SW480 (cell line): Measurements from ENCODE around the gene ZNF469.

ENCODE experiments used
- DNase-seq: peaks from one replicate; pipeline ENCODE4 v3.0.0-alpha.2; 2016; ENCODE audit warnings: low spot score

The ZNF469 gene

GRCh38 chr16:88360999-88361398 lies 21.8 kb upstream of the ZNF469 start:
- DNase-seq: no peak

GRCh38 chr16:88361775-88362174 lies 21.0 kb upstream of the ZNF469 start:
- DNase-seq: no peak

- no peak for DNase-seq
Observed at GRCh38 chr16:88363239-88363891, 19.4 kb upstream of the ZNF469 start.

DNA sequence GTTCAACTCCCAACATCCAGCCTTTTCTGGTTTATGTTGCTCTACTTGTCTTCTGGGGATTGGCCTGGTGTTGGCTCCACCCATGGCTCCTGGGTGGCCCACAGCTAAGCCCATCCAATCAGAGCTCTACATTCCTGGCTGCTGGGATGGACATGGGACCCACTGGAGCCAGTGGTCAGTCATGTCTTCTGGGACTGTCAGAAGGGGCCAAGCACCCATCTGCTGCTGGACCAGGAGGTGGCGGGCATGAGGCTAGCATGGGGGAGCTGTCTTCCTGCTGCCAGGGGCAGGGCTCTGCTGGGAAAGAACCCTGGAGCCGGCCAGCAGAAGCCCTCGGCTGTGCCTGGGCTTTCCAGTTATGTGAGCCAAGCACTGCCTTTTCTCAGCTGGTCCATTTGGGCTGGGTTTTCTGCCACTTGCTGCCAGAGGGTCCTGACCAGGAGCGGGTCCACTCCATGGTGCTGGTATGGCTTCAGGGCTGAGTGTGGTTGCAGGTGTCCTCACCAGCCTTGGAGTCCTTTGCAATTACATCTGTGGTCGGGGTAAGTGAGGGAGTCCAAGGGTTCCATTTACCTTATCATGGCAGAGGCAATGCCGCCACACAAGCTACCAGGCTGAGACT lies 17.4 kb upstream of the ZNF469 start:
- DNase-seq: no peak

DNA sequence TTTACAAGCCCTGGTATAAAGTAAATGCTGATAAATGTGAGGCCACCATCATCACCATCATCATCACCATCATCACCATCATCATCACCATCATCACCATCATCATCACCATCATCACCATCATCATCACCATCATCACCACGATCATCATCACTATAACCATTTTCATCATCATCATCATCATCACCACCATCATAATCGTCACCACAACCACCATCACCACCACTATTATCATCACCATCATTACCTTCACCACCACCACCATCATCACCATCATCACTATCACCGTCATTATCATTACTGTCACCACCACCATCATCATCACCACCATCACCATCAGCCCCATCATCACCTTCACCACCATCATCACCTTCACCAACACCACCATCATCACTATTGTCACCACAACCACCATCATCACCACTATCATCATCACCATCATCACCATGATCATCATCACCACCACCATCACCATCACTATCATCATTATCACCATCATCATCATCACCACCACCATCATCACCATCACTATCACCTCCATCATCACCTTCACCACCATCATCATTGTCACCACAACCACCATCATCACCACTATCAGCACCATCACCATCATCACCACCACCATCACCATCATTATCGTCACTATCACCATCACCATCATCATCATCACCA lies 16.6 kb upstream of the ZNF469 start:
- no peak for DNase-seq

GRCh38 chr16:88366704-88367047 lies 16.1 kb upstream of the ZNF469 start:
- DNase-seq: no peak

DNA sequence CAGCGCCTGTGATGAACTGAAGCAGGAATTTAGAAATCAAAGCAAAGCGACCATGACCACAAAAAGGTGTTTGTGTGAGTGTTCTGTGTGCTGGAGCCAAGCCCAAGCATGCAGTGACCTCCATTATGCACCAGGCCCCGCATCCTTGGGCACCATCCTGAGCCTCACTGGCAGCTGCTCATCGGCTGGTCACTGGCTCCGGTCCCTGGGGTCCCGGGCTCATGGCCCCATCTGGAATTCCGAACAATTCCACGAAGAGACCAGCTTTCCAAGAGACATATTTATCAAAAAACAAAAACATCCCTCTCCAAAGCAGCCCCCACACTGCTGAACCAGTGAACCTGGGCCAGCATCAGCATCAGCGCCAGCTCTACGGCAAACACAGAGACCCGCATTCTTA lies 15.2 kb upstream of the ZNF469 start:
- no peak for DNase-seq

- DNase-seq: no peak
Observed at GRCh38 chr16:88368036-88368435, 14.7 kb upstream of the ZNF469 start.

GRCh38 chr16:88368994-88369393 lies 13.8 kb upstream of the ZNF469 start:
- DNase-seq: no peak

DNA sequence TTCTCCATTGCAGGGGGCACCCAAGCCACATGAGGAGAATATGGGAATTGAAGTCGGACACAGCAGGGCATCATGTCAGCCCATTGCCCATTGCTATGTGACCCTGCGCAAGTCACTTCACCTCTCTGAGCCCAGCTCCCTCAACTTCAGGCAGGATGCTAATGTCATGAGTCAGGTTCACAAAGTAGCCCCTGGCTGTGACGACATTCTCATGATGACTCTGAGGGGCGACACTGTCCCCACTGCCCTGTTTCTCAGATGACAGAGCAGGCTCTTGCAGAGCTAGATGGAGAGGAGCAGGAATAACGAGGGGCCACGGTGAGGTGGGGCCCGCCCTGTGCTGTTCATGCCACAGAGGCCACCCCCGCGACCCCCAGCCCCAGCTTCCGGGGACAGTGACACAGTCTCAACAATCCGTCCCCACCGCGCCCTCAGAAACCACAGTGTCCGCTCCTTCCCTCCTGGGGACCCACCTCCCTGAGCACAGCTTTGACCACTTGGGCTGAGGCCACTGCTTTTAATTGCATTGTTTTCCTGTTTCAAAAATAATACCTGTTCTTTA lies 13.2 kb upstream of the ZNF469 start:
- no peak for DNase-seq

GRCh38 chr16:88370365-88370764 lies 12.4 kb upstream of the ZNF469 start:
- DNase-seq: no peak

- DNase-seq: no peak
Observed at GRCh38 chr16:88372522-88372921, 10.2 kb upstream of the ZNF469 start.

- DNase-seq: no peak
Observed at GRCh38 chr16:88373211-88373610, 9.5 kb upstream of the ZNF469 start.

- DNase-seq: no peak
Observed at GRCh38 chr16:88373927-88374492, 8.7 kb upstream of the ZNF469 start.

DNA sequence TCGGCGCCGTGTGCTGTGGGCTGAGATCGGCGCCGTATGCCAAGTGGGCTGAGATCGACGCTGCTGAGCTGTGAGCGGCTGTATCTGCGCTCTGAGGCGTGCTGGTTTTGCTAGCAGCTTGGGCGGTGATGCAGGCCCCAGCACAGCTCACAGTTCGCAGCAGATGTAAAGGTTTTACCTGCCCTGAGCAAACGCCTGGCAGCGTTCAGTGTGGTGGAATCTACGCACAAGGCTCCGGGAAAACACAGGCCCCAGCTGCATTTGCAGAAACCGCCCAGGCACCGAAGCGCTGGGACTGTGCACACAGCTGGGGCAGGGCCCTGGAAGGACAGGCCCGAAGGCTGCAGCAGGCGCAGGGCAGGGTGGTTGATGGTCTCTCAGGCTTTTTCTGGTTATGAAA lies 8.0 kb upstream of the ZNF469 start:
- no peak for DNase-seq

DNA sequence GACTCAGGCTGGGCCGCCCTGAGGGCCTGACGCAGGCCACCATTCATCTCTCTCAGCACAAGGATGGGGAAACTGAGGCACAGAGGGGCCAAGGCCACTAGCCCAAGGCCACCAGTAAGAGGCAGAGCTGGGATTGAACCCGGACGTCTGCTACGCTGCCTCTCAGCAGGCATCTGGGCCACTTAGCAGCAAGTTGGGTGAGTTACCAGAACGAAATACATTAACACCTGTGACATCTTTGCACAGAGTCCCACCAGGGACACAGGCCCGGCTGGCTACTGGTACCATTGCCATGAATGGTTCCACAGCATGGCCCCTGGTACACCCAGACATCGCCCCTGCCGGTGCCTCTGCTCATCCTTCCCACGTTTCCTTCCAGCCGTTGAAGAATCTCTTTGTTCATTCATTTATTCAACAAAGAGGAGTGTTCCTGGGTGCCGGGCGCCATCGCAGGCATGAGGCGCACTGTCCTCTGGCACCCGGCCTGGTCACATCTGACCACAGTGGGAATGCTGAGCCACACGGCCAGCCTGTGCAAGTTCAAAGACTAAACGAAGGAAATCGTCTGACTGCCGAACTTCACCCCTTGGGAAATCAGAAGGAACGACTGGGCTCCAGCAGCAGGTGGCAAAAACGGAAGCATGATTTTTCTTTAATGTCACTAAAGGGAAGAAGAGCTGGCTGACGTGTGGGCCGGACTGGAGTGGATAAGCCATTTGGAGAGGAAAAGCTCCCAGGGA lies 7.4 kb upstream of the ZNF469 start:
- DNase-seq: no peak

GRCh38 chr16:88375996-88376834 lies 6.5 kb upstream of the ZNF469 start:
- no peak for DNase-seq

DNA sequence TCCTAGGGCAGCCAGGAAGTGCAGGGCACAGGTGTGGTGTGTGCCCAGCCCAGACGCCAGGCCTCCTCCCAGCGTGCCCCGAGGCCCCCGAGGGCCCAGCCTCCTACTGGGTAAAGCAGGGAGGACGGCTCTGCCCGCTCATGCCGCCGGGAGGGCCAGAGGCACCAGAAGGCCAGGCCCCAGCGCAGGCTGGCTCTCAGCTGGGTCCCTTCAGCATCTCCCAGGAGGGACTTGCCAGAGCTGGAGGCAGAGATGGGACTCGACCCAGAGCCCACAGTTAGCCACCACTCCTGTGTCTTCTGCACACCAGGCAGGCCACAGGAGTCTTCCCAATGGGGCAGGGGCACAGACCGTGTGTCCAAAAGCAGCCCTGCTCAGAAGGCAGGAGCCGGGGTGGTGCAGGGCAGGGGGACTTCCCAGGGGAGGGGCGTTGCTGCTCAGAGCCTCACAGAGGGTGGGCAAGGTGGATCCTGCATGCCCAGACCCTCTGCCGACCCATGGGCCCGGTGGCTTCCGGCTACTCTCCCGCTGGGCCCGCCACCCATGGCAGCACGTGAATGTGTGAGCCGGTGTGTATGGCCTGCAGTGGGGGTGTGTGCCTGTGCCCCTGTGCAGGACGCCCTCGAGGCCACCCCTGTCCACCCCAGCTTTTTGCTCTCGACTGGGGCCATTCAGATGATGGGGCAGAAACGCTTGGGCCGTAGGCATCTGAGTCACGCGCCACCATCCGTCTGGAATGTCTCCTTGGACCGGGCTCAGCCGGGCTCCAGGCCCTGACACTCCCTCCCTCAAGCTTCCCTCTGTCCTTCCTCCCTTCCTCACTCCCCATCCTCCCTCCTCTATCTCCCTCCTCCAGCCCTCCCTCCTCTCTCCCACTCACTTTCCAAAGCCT lies 5.7 kb upstream of the ZNF469 start:
- DNase-seq: no peak

GRCh38 chr16:88377961-88378360 lies 4.8 kb upstream of the ZNF469 start:
- no peak for DNase-seq

DNA sequence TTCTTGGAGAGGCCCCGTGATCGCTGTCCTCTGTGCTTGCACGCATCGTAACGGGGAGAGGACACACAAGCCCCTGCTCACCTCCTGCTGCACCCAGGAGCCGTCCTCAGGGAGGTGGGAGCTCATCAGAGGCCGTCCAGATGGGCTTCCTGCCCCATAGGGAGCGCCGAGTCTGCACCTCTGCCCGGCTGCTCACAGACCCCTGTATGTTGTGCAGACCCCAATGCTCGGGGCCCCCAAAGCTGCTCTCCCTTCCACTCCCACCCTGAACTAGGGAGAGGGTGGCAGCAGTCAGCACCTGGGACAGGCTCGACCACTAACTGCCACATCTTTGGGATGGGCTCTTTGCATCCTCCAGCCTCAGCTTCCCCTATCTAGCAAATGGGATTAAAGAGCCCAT lies 4.4 kb upstream of the ZNF469 start:
- DNase-seq: no peak
